ENCODE measurements around the gene HARBI1. TPM values are rescaled to one million over a fixed set of nuclear protein-coding genes. Genes with fewer than 3 reads are reported as not detected.

The HARBI1 gene
- total RNA-seq, 1 donor from 2014 or later = 5.3 TPM

DNA sequence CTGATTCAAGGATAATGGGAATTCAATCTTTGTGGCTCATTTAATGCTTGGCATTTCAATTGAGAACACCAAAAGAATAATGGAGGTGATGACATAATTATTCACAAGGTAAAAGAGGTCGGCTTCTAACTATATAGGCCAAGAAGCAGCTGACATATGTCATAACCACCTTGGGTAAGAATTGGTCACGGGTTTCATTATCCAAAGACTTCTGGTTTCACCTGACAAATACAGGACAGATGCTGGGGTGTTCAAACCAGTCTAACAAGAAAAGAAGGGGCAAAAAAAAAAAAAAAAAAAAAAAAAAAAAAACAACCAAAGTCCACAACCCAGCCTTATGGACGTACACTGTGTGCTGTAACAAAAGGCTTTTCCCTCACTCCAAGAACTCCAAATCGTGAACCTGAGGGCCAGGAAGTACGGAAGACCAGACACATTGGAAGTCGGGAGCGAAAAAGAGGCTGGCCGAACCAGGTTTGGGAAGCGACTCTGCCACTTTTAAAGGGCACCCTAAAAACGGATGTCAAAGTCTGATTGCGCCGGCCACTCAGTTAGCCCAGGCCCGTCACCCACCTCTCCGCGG is 385 bp downstream of the HARBI1 start:
- Mint-ChIP-seq H3K27ac (peak overlapping the region; percentile 91), H3K27me3 (ENCODE audit: insufficient read depth, low read depth) (peaks cover 5% of the 10 kb centered on the region), H3K4me1 (peaks cover 26% of the 10 kb centered on the region), H3K4me3 (peak overlapping the region; percentile 98), H3K9me3 (no peaks in the 10 kb centered on the region), H3K36me3 (no peaks in the 10 kb centered on the region)
- peaks cover 11% of the 10 kb centered on the region for H3K4me1 ChIP-seq
- peak overlapping the region; percentile 88 for H3K4me2 ChIP-seq
- peaks cover 13% of the 10 kb centered on the region for H3F3A ChIP-seq (ENCODE audit: low read depth)
- H3K4me3 ChIP-seq = peak overlapping the region; percentile 92
- no peaks in the 10 kb centered on the region for H3K27me3 ChIP-seq
- H3K9me3 ChIP-seq (ENCODE audit: low read depth) = no peaks in the 10 kb centered on the region
- peak; percentile 16 for DNase-seq (ENCODE audit: low spot score)
- no peaks in the 10 kb centered on the region for H4K20me1 ChIP-seq (ENCODE audit: low read depth)
- peak overlapping the region; percentile 98 for H3K27ac ChIP-seq
- H2AFZ ChIP-seq (replicated peaks) = peak overlapping the region; percentile 94
- peaks cover 47% of the 10 kb centered on the region for H3K79me2 ChIP-seq (ENCODE audit: low read depth)
- TF ChIP-seq CTCF (IDR thresholded peaks at IDR 0.05) (no peak), EZH2 (IDR thresholded peaks at IDR 0.05) (no peak), EZH2phosphoT487 (IDR thresholded peaks at IDR 0.05) (no peak)
- H3K9ac ChIP-seq = peak overlapping the region; percentile 99
- no peaks in the 10 kb centered on the region for H3K36me3 ChIP-seq

DNA sequence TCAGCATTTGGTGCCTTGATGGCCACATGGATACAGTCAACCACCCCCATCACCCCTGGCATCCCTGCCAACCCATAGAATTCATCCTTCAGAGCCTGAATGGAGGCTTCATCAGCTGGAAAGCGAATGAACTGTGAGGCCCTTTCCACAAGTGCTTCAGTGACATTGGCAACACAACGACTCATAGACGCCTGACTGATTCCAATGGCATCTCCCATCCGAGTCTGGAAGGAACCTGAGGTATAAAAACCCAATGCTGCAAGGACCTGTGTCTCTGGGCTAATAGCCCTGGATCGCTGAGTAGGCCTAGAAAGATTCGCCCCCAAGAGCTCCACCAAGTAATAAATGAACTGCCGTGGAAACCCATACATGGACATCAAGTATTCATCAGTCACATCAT is 1.3 kb downstream of the HARBI1 start:
- H3K27ac ChIP-seq = no peak overlapping the region
- H3K9me3 Mint-ChIP-seq = no peaks in the 10 kb centered on the region
- H3K27ac Mint-ChIP-seq = no peak overlapping the region
- peak overlapping the region; percentile 88 for H3K4me2 ChIP-seq
- no peak overlapping the region for H2AFZ ChIP-seq (replicated peaks)
- no peak overlapping the region for H3K4me3 ChIP-seq
- H3K9ac ChIP-seq = no peak overlapping the region
- H3F3A ChIP-seq (ENCODE audit: low read depth) = peaks cover 13% of the 10 kb centered on the region
- H3K36me3 Mint-ChIP-seq = no peaks in the 10 kb centered on the region
- peaks cover 38% of the 10 kb centered on the region for H3K79me2 ChIP-seq (ENCODE audit: low read depth)
- H3K36me3 ChIP-seq = no peaks in the 10 kb centered on the region
- H3K27me3 Mint-ChIP-seq (ENCODE audit: insufficient read depth, low read depth) = peaks cover 3% of the 10 kb centered on the region
- no peaks in the 10 kb centered on the region for H3K9me3 ChIP-seq (ENCODE audit: low read depth)
- no peaks in the 10 kb centered on the region for H4K20me1 ChIP-seq (ENCODE audit: low read depth)
- no peak for DNase-seq (ENCODE audit: low spot score)
- peaks cover 11% of the 10 kb centered on the region for H3K4me1 ChIP-seq
- H3K4me1 Mint-ChIP-seq = peaks cover 26% of the 10 kb centered on the region
- peak overlapping the region; percentile 98 for H3K4me3 Mint-ChIP-seq
- H3K27me3 ChIP-seq = no peaks in the 10 kb centered on the region
- no peak for TF ChIP-seq CTCF (IDR thresholded peaks at IDR 0.05)
- TF ChIP-seq EZH2phosphoT487 (IDR thresholded peaks at IDR 0.05) = no peak
- no peak for TF ChIP-seq EZH2 (IDR thresholded peaks at IDR 0.05)

DNA sequence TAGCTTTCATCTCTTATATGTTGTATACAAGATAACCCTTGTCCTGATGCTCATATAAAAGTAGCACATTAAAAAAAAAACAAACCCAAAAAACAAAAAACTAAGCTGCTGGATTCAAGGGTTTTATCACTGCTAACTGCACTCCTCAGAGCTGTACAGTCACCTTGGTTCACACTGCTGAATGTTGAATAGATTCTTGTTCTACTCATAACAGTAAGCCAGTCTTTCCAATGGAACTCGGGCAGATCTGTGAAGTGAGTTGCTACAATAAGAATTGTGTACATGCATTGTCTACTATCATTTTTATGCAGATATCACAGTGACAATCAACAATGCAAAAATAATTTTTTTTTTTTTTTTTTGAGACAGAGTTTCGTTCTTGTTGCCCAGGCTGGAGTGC is 4.7 kb downstream of the HARBI1 start:
- Mint-ChIP-seq H3K36me3 (no peaks in the 10 kb centered on the region), H3K27me3 (ENCODE audit: insufficient read depth, low read depth) (peaks cover 3% of the 10 kb centered on the region), H3K4me3 (no peak overlapping the region), H3K9me3 (no peaks in the 10 kb centered on the region), H3K27ac (no peak overlapping the region), H3K4me1 (peaks cover 19% of the 10 kb centered on the region)
- Histone ChIP-seq H3K9me3 (ENCODE audit: low read depth) (no peaks in the 10 kb centered on the region), H3K79me2 (ENCODE audit: low read depth) (peaks cover 5% of the 10 kb centered on the region), H3K27me3 (no peaks in the 10 kb centered on the region), H3K4me1 (no peaks in the 10 kb centered on the region), H3K4me2 (no peak overlapping the region), H3K36me3 (no peaks in the 10 kb centered on the region), H3K9ac (no peak overlapping the region), H4K20me1 (ENCODE audit: low read depth) (no peaks in the 10 kb centered on the region), H3F3A (ENCODE audit: low read depth) (peaks cover 13% of the 10 kb centered on the region), H3K4me3 (no peak overlapping the region), H3K27ac (no peak overlapping the region), H2AFZ (replicated peaks) (no peak overlapping the region)
- TF ChIP-seq EZH2phosphoT487 (IDR thresholded peaks at IDR 0.05) = no peak
- no peak for TF ChIP-seq EZH2 (IDR thresholded peaks at IDR 0.05)
- no peak for TF ChIP-seq CTCF (IDR thresholded peaks at IDR 0.05)
- DNase-seq (ENCODE audit: low spot score) = no peak

All from neural progenitor cell (in vitro differentiated cells).